ENCODE measurements around the gene ZNF580. TPM values are rescaled to one million over a fixed set of nuclear protein-coding genes. Genes with fewer than 3 reads are reported as not detected.

Gene ZNF580
- total and polyA plus RNA-seq, 2 donors = 6.4 to 32.9 TPM

GRCh38 chr19:55619286-55619685 is 21.5 kb upstream of the ZNF580 start:
- no peak overlapping the region for H3K27ac ChIP-seq (ENCODE audit: low read depth in 1 of 2, low read length in 1 of 2)
- H3K4me3 ChIP-seq (ENCODE audit: low read length in 2 of 2) = no peak overlapping the region
- no peaks in the 10 kb centered on the region for H3K27me3 ChIP-seq (ENCODE audit: control insufficient read depth in 2 of 2, insufficient read depth in 1 of 2, low read length in 1 of 2)
- peaks cover 20 to 45% of the 10 kb centered on the region in 2 donors for H3K36me3 ChIP-seq (ENCODE audit: control insufficient read depth in 2 of 2, insufficient read depth in 2 of 2, low read length in 1 of 2)
- DNase-seq (ENCODE audit: low read depth in 6 of 9, low spot score in 9 of 9) = no peak
- peaks cover 5 to 20% of the 10 kb centered on the region in 2 donors for H3K4me1 ChIP-seq (ENCODE audit: control insufficient read depth in 2 of 2, insufficient read depth in 2 of 2, low read length in 2 of 2)
- H3K9me3 ChIP-seq (ENCODE audit: control insufficient read depth in 2 of 2, insufficient read depth in 1 of 2, low read length in 1 of 2) = no peaks in the 10 kb centered on the region
- WGBS = 95% methylated on average over 3 of the region's 3 CpGs

GRCh38 chr19:55620410-55621204 is 20.2 kb upstream of the ZNF580 start:
- Histone ChIP-seq H3K27ac (ENCODE audit: low read depth in 1 of 2, low read length in 1 of 2) (no peak overlapping the region), H3K9me3 (ENCODE audit: control insufficient read depth in 2 of 2, insufficient read depth in 1 of 2, low read length in 1 of 2) (no peaks in the 10 kb centered on the region), H3K4me1 (ENCODE audit: control insufficient read depth in 2 of 2, insufficient read depth in 2 of 2, low read length in 2 of 2) (peaks cover 5 to 27% of the 10 kb centered on the region in 2 donors), H3K4me3 (ENCODE audit: low read length in 2 of 2) (no peak overlapping the region), H3K27me3 (ENCODE audit: control insufficient read depth in 2 of 2, insufficient read depth in 1 of 2, low read length in 1 of 2) (no peaks in the 10 kb centered on the region), H3K36me3 (ENCODE audit: control insufficient read depth in 2 of 2, insufficient read depth in 2 of 2, low read length in 1 of 2) (peaks cover 20 to 32% of the 10 kb centered on the region in 2 donors)
- DNase-seq (ENCODE audit: low read depth in 6 of 9, low spot score in 9 of 9) = peak in 1 of 9 donors; percentile 57
- WGBS = 84% methylated on average over 12 of the region's 12 CpGs

- peaks cover 6 to 31% of the 10 kb centered on the region in 2 donors for H3K4me1 ChIP-seq (ENCODE audit: control insufficient read depth in 2 of 2, insufficient read depth in 2 of 2, low read length in 2 of 2)
- DNase-seq (ENCODE audit: low read depth in 6 of 9, low spot score in 9 of 9) = no peak
- no peaks in the 10 kb centered on the region for H3K9me3 ChIP-seq (ENCODE audit: control insufficient read depth in 2 of 2, insufficient read depth in 1 of 2, low read length in 1 of 2)
- H3K27me3 ChIP-seq (ENCODE audit: control insufficient read depth in 2 of 2, insufficient read depth in 1 of 2, low read length in 1 of 2) = no peaks in the 10 kb centered on the region
- WGBS = 94% methylated on average over 9 of the region's 9 CpGs
- no peak overlapping the region for H3K27ac ChIP-seq (ENCODE audit: low read depth in 1 of 2, low read length in 1 of 2)
- H3K36me3 ChIP-seq (ENCODE audit: control insufficient read depth in 2 of 2, insufficient read depth in 2 of 2, low read length in 1 of 2) = peaks cover 20 to 26% of the 10 kb centered on the region in 2 donors
- H3K4me3 ChIP-seq (ENCODE audit: low read length in 2 of 2) = no peak overlapping the region
Measured at GRCh38 chr19:55621205-55621672, 19.6 kb upstream of the ZNF580 start.

GRCh38 chr19:55621673-55622231 is 19.1 kb upstream of the ZNF580 start:
- H3K27me3 ChIP-seq (ENCODE audit: control insufficient read depth in 2 of 2, insufficient read depth in 1 of 2, low read length in 1 of 2) = no peaks in the 10 kb centered on the region
- H3K4me3 ChIP-seq (ENCODE audit: low read length in 2 of 2) = no peak overlapping the region
- peaks cover 15 to 21% of the 10 kb centered on the region in 2 donors for H3K36me3 ChIP-seq (ENCODE audit: control insufficient read depth in 2 of 2, insufficient read depth in 2 of 2, low read length in 1 of 2)
- peaks cover 12 to 36% of the 10 kb centered on the region in 2 donors for H3K4me1 ChIP-seq (ENCODE audit: control insufficient read depth in 2 of 2, insufficient read depth in 2 of 2, low read length in 2 of 2)
- no peak for DNase-seq (ENCODE audit: low read depth in 6 of 9, low spot score in 9 of 9)
- WGBS = 98% methylated on average over 55 of the region's 55 CpGs
- H3K9me3 ChIP-seq (ENCODE audit: control insufficient read depth in 2 of 2, insufficient read depth in 1 of 2, low read length in 1 of 2) = no peaks in the 10 kb centered on the region
- H3K27ac ChIP-seq (ENCODE audit: low read depth in 1 of 2, low read length in 1 of 2) = no peak overlapping the region

- DNase-seq (ENCODE audit: low read depth in 6 of 9, low spot score in 9 of 9) = no peak
- Histone ChIP-seq H3K36me3 (ENCODE audit: control insufficient read depth in 2 of 2, insufficient read depth in 2 of 2, low read length in 1 of 2) (peaks cover 10 to 17% of the 10 kb centered on the region in 2 donors), H3K27ac (ENCODE audit: low read depth in 1 of 2, low read length in 1 of 2) (no peak overlapping the region), H3K4me1 (ENCODE audit: control insufficient read depth in 2 of 2, insufficient read depth in 2 of 2, low read length in 2 of 2) (peaks cover 13 to 39% of the 10 kb centered on the region in 2 donors), H3K27me3 (ENCODE audit: control insufficient read depth in 2 of 2, insufficient read depth in 1 of 2, low read length in 1 of 2) (no peaks in the 10 kb centered on the region), H3K4me3 (ENCODE audit: low read length in 2 of 2) (no peak overlapping the region), H3K9me3 (ENCODE audit: control insufficient read depth in 2 of 2, insufficient read depth in 1 of 2, low read length in 1 of 2) (no peaks in the 10 kb centered on the region)
- 98% methylated on average over 40 of the region's 40 CpGs for WGBS
Measured at GRCh38 chr19:55622242-55622969, 18.4 kb upstream of the ZNF580 start.

- no peaks in the 10 kb centered on the region for H3K27me3 ChIP-seq (ENCODE audit: control insufficient read depth in 2 of 2, insufficient read depth in 1 of 2, low read length in 1 of 2)
- H3K36me3 ChIP-seq (ENCODE audit: control insufficient read depth in 2 of 2, insufficient read depth in 2 of 2, low read length in 1 of 2) = peaks cover 7 to 12% of the 10 kb centered on the region in 2 donors
- H3K9me3 ChIP-seq (ENCODE audit: control insufficient read depth in 2 of 2, insufficient read depth in 1 of 2, low read length in 1 of 2) = no peaks in the 10 kb centered on the region
- H3K4me3 ChIP-seq (ENCODE audit: low read length in 2 of 2) = no peak overlapping the region
- WGBS = 98% methylated on average over 7 of the region's 7 CpGs
- no peak for DNase-seq (ENCODE audit: low read depth in 6 of 9, low spot score in 9 of 9)
- H3K4me1 ChIP-seq (ENCODE audit: control insufficient read depth in 2 of 2, insufficient read depth in 2 of 2, low read length in 2 of 2) = peaks cover 13 to 39% of the 10 kb centered on the region in 2 donors
- H3K27ac ChIP-seq (ENCODE audit: low read depth in 1 of 2, low read length in 1 of 2) = no peak overlapping the region
Measured at GRCh38 chr19:55623130-55623529, 17.7 kb upstream of the ZNF580 start.

- Histone ChIP-seq H3K27me3 (ENCODE audit: control insufficient read depth in 2 of 2, insufficient read depth in 1 of 2, low read length in 1 of 2) (no peaks in the 10 kb centered on the region), H3K9me3 (ENCODE audit: control insufficient read depth in 2 of 2, insufficient read depth in 1 of 2, low read length in 1 of 2) (no peaks in the 10 kb centered on the region), H3K36me3 (ENCODE audit: control insufficient read depth in 2 of 2, insufficient read depth in 2 of 2, low read length in 1 of 2) (peaks cover 7 to 12% of the 10 kb centered on the region in 2 donors), H3K27ac (ENCODE audit: low read depth in 1 of 2, low read length in 1 of 2) (peak overlapping the region in 1 of 2 donors; percentile 33), H3K4me3 (ENCODE audit: low read length in 2 of 2) (no peak overlapping the region), H3K4me1 (ENCODE audit: control insufficient read depth in 2 of 2, insufficient read depth in 2 of 2, low read length in 2 of 2) (peaks cover 13 to 39% of the 10 kb centered on the region in 2 donors)
- no peak for DNase-seq (ENCODE audit: low read depth in 6 of 9, low spot score in 9 of 9)
- 96% methylated on average over 7 of the region's 7 CpGs for WGBS
Measured at GRCh38 chr19:55623561-55623960, 17.2 kb upstream of the ZNF580 start.

- WGBS = under 1% methylated on average over 56 of the region's 56 CpGs
- H3K27ac ChIP-seq (ENCODE audit: low read depth in 1 of 2, low read length in 1 of 2) = peak within 1 kb of the TSS; percentile 95 to 99
- no peaks in the 10 kb centered on the region for H3K9me3 ChIP-seq (ENCODE audit: control insufficient read depth in 2 of 2, insufficient read depth in 1 of 2, low read length in 1 of 2)
- peak within 1 kb of the TSS; percentile 61 to 65 for H3K4me3 ChIP-seq (ENCODE audit: low read length in 2 of 2)
- peak in 8 of 9 donors; percentile 80 to 95 (median 88) for DNase-seq (ENCODE audit: low read depth in 6 of 9, low spot score in 9 of 9)
- no peaks in the 10 kb centered on the region for H3K27me3 ChIP-seq (ENCODE audit: control insufficient read depth in 2 of 2, insufficient read depth in 1 of 2, low read length in 1 of 2)
- peaks cover 13 to 39% of the 10 kb centered on the region in 2 donors for H3K4me1 ChIP-seq (ENCODE audit: control insufficient read depth in 2 of 2, insufficient read depth in 2 of 2, low read length in 2 of 2)
- H3K36me3 ChIP-seq (ENCODE audit: control insufficient read depth in 2 of 2, insufficient read depth in 2 of 2, low read length in 1 of 2) = peaks cover 7 to 12% of the 10 kb centered on the region in 2 donors
Measured at GRCh38 chr19:55624109-55625003, 16.4 kb upstream of the ZNF580 start, which contains the start of gene ZNF784. Gene ZNF784, minus strand, starts transcription at chr19:55624566. Its CDS starts 5 bp downstream, at chr19:55624561.

Data from thymus (tissue), 11 donors.